HEK293 (cell line): ENCODE data around the gene CEP295NL.

Experiments
- CTCF ChIA-PET: fragments of 350-600 bp; formaldehyde crosslinking; extraction: SDS; loops from one replicate; lab custom pipeline; 2021; ENCODE audit warnings: antibody characterized with exemption; lab: Yijun Ruan, JAX
- POLR2A ChIA-PET: fragments of 300-600 bp; formaldehyde crosslinking; extraction: SDS; loops from one replicate; lab custom pipeline; 2020; ENCODE audit warnings: antibody characterized with exemption, inconsistent platforms; lab: Yijun Ruan, JAX
- H3K27ac ChIP-seq: fragments of 200-500 bp; sonication (Bioruptor generic); 2 replicates; pipeline ENCODE4 v1.5.1; 2014; ENCODE audit warnings: low read depth, low read length, control low read depth, inconsistent platforms; ENCODE audit errors: extremely low read depth
- H3K36me3 ChIP-seq, 2 experiments: fragments of 200-500 bp in 1 of 2; sonication (Bioruptor generic) in 1 of 2; 1 replicate in 1 of 2; 2 replicates in 1 of 2; pipeline ENCODE4 v1.5.1; 2014 to 2017; ENCODE audit warnings: inconsistent platforms in 2 of 2, low read length in 2 of 2; ENCODE audit not compliant: control insufficient read depth in 2 of 2, insufficient read depth in 1 of 2
- H3K4me1 ChIP-seq: fragments of 200-500 bp; sonication (Bioruptor generic); 2 replicates; pipeline ENCODE4 v1.5.1; 2014; ENCODE audit warnings: mild to moderate bottlenecking, low read length, inconsistent platforms; ENCODE audit not compliant: control insufficient read depth, insufficient read depth
- H3K4me3 ChIP-seq: 2 replicates; pipeline ENCODE4 v1.5.1; 2011; ENCODE audit warnings: low read depth, mild to moderate bottlenecking, control low read depth, low read length, moderate library complexity
- H3K9me3 ChIP-seq: fragments of 200-500 bp; sonication (Bioruptor generic); 2 replicates; pipeline ENCODE4 v1.5.1; 2014; ENCODE audit warnings: low read depth, low read length, inconsistent platforms; ENCODE audit not compliant: control insufficient read depth, insufficient read depth
- BCL6B ChIP-seq: fragments of 450-650 bp; formaldehyde crosslinking; IDR thresholded peaks from 2 replicates; pipeline ENCODE4 v1.5.1; 2017; ENCODE audit warnings: missing biosample characterization, missing genetic modification characterization
- EGR2 ChIP-seq: fragments of 450-650 bp; formaldehyde crosslinking; IDR thresholded peaks from 2 replicates; pipeline ENCODE4 v1.5.1; 2016; ENCODE audit warnings: low read depth, missing biosample characterization, missing genetic modification characterization
- GLIS1 ChIP-seq: fragments of 450-650 bp; formaldehyde crosslinking; IDR thresholded peaks from 2 replicates; pipeline ENCODE4 v1.5.1; 2016; ENCODE audit warnings: missing biosample characterization, missing genetic modification characterization
- OSR2 ChIP-seq: fragments of 450-650 bp; formaldehyde crosslinking; IDR thresholded peaks from 2 replicates; pipeline ENCODE4 v1.5.1; 2016; ENCODE audit warnings: missing biosample characterization, missing genetic modification characterization
- SETDB1 ChIP-seq: IDR thresholded peaks from one replicate; pipeline ENCODE4 v1.6.1; 2017; ENCODE audit warnings: mild to moderate bottlenecking, low read length, moderate library complexity, mixed read lengths; ENCODE audit not compliant: insufficient read length
- ZBTB44 ChIP-seq: fragments of 450-650 bp; IDR thresholded peaks from 2 replicates; pipeline ENCODE4 v1.5.1; 2018; ENCODE audit warnings: missing biosample characterization, mild to moderate bottlenecking, missing genetic modification characterization
- ZFHX2 ChIP-seq: fragments of 450-650 bp; formaldehyde crosslinking; conservative IDR thresholded peaks from 2 replicates; pipeline ENCODE4 v1.5.1; 2016; ENCODE audit warnings: missing biosample characterization, missing genetic modification characterization
- ZNF16 ChIP-seq: fragments of 450-650 bp; formaldehyde crosslinking; IDR thresholded peaks from 2 replicates; pipeline ENCODE4 v1.5.1; 2016; ENCODE audit warnings: low read depth, missing biosample characterization, missing genetic modification characterization
- ZNF214 ChIP-seq: fragments of 450-650 bp; formaldehyde crosslinking; IDR thresholded peaks from 2 replicates; pipeline ENCODE4 v1.5.1; 2017; ENCODE audit warnings: missing biosample characterization, mild to moderate bottlenecking, missing genetic modification characterization, borderline replicate concordance
- ZNF221 ChIP-seq: fragments of 450-650 bp; formaldehyde crosslinking; IDR thresholded peaks from 2 replicates; pipeline ENCODE4 v1.5.1; 2017; ENCODE audit warnings: missing biosample characterization, missing genetic modification characterization, borderline replicate concordance
- ZNF266 ChIP-seq: fragments of 450-650 bp; formaldehyde crosslinking; IDR thresholded peaks from 2 replicates; pipeline ENCODE4 v1.5.1; 2016; ENCODE audit warnings: missing biosample characterization, missing genetic modification characterization, low read depth
- ZNF280C ChIP-seq: fragments of 450-650 bp; formaldehyde crosslinking; IDR thresholded peaks from 2 replicates; pipeline ENCODE4 v1.5.1; 2016; ENCODE audit warnings: missing biosample characterization, missing genetic modification characterization
- ZNF394 ChIP-seq: fragments of 450-650 bp; formaldehyde crosslinking; IDR thresholded peaks from 2 replicates; pipeline ENCODE4 v1.5.1; 2016; ENCODE audit warnings: missing biosample characterization, missing genetic modification characterization, mild to moderate bottlenecking, moderate library complexity, borderline replicate concordance
- ZNF449 ChIP-seq: fragments of 450-650 bp; formaldehyde crosslinking; IDR thresholded peaks from 2 replicates; pipeline ENCODE4 v1.5.1; 2017; ENCODE audit warnings: missing biosample characterization, mild to moderate bottlenecking, missing genetic modification characterization, moderate library complexity
- ZNF488 ChIP-seq: fragments of 450-650 bp; formaldehyde crosslinking; IDR thresholded peaks from 2 replicates; pipeline ENCODE4 v1.5.1; 2016; ENCODE audit warnings: missing biosample characterization, missing genetic modification characterization
- ZNF510 ChIP-seq: fragments of 450-650 bp; formaldehyde crosslinking; IDR thresholded peaks from 2 replicates; pipeline ENCODE4 v1.5.1; 2018; ENCODE audit warnings: mild to moderate bottlenecking, missing genetic modification characterization, missing biosample characterization; ENCODE audit not compliant: insufficient replicate concordance
- ZNF830 ChIP-seq: fragments of 450-650 bp; IDR thresholded peaks from 2 replicates; pipeline ENCODE4 v1.5.0; 2018; ENCODE audit warnings: missing biosample characterization, missing genetic modification characterization, low read depth, mild to moderate bottlenecking, moderate library complexity

CEP295NL gene

GRCh38 chr17:78882540-78883088 is 20.4 kb downstream of the CEP295NL start:
- ChIA-PET CTCF (interaction anchor here (1.6 kb wide), 1 partner anchor 17 kb away, joined by 4 read pairs; no protein-coding TSS in a partner anchor), POLR2A (interaction anchor here (0.5 to 1.3 kb wide), 3 partner anchors 37 to 91 kb away, joined by 3 to 5 read pairs (median 4); no protein-coding TSS in a partner anchor)
- Histone ChIP-seq H3K4me3 (no peak overlapping the region), H3K36me3 (no peaks in the 10 kb centered on the region), H3K27ac (no peak overlapping the region), H3K9me3 (no peaks in the 10 kb centered on the region), H3K4me1 (0 out of 2 replicates have a peak, but pooled peaks cover 2% of the 10 kb centered on the region)
- no peak for TF ChIP-seq BCL6B (tag by site-specific recombination)
- no peak for TF ChIP-seq EGR2
- no peak for TF ChIP-seq ZNF830
- TF ChIP-seq SETDB1: no peak
- no peak for TF ChIP-seq ZNF214
- no peak for TF ChIP-seq ZBTB44 (tag by site-specific recombination)
- no peak for TF ChIP-seq ZNF16
- TF ChIP-seq ZNF488 (tag by site-specific recombination): no peak
- no peak for TF ChIP-seq ZNF449 (tag by site-specific recombination)
- TF ChIP-seq ZNF221 (tag by site-specific recombination): no peak
- TF ChIP-seq, all 188 proteins: peak for 0

- H3K4me1 ChIP-seq: 0 out of 2 replicates have a peak, but pooled peaks cover 2% of the 10 kb centered on the region
- CTCF ChIA-PET: interaction anchor here (0.6 to 1.0 kb wide), 2 partner anchors 14 to 36 kb away, joined by 4 read pairs; no protein-coding TSS in a partner anchor
- TF ChIP-seq GLIS1 (tag by site-specific recombination): peak; percentile 24; the same call in 1 of the 2 replicates
- peak; percentile 53 for TF ChIP-seq OSR2 (tag by site-specific recombination)
- TF ChIP-seq ZFHX2 (tag by site-specific recombination): 0 out of 2 replicates have a peak, but pooled peaks have one; percentile 6
- no peak for TF ChIP-seq ZNF510
- TF ChIP-seq, all 188 proteins: peak for 3
- POLR2A ChIA-PET: no interaction called here
- Histone ChIP-seq H3K9me3 (no peaks in the 10 kb centered on the region), H3K27ac (no peak overlapping the region), H3K4me3 (no peak overlapping the region), H3K36me3 (no peaks in the 10 kb centered on the region)
Observed at GRCh38 chr17:78879635-78880186, 23.3 kb downstream of the CEP295NL start.

- TF ChIP-seq ZBTB44 (tag by site-specific recombination): no peak
- no peak for TF ChIP-seq ZNF266 (tag by site-specific recombination)
- no peak for TF ChIP-seq ZNF280C (tag by site-specific recombination)
- TF ChIP-seq ZNF394 (tag by site-specific recombination): no peak
- Histone ChIP-seq H3K27ac (no peak overlapping the region), H3K36me3 (no peaks in the 10 kb centered on the region), H3K4me1 (peaks cover 8% of the 10 kb centered on the region), H3K4me3 (no peak overlapping the region), H3K9me3 (no peaks in the 10 kb centered on the region)
- POLR2A ChIA-PET: no interaction called here
- CTCF ChIA-PET: interaction anchor here (0.6 to 0.9 kb wide), 2 partner anchors 13 to 35 kb away, joined by 4 read pairs; no protein-coding TSS in a partner anchor
Observed at GRCh38 chr17:78878871-78879527, 24.0 kb downstream of the CEP295NL start.
